Midbrain (tissue), 1 donor: ENCODE data around the gene NSD2.
"Not testable (repeated sequence)": the region's sequence is repeated elsewhere in the genome, so short reads cannot be mapped to it uniquely, and the experiment has no call there.

Source experiments
- DNase-seq: peaks from one replicate; lab custom pipeline; 2025; lab: John Stamatoyannopoulos, UW

Gene NSD2

GRCh38 chr4:1899149-1900086 is 28.2 kb downstream of the NSD2 start:
- DNase-seq, result peak; percentile 69

DNA sequence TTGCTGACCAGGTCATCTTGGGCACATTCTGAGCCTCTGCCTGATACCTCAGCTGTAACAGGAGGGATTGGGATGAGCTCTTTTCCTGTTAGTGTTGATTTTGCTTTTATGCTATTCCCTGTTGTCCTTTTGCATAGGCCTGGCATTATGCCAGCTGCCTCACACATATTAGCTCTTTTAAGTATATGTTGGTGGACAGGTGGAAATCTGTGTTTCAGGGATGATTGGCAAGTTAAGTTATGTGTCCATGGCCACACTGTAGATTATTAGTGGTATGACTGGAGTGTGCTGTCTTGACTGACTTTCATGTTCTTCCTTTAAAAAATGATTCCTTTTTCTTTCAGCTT is 28.9 kb downstream of the NSD2 start:
- DNase-seq, result no peak

DNA sequence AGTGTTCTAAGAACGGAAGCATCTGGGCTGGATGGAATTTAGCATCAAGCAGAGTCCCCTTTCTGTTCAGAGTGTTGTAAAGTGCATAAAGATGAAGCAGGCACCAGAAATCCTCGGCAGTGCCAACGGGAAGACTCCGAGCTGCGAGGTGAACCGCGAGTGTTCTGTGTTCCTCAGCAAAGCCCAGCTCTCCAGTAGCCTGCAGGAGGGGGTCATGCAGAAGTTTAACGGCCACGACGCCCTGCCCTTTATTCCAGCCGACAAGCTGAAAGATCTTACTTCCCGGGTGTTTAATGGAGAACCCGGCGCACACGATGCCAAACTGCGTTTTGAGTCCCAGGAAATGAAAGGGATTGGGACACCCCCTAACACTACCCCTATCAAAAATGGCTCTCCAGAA is 29.4 kb downstream of the NSD2 start:
- DNase-seq, result no peak

DNA sequence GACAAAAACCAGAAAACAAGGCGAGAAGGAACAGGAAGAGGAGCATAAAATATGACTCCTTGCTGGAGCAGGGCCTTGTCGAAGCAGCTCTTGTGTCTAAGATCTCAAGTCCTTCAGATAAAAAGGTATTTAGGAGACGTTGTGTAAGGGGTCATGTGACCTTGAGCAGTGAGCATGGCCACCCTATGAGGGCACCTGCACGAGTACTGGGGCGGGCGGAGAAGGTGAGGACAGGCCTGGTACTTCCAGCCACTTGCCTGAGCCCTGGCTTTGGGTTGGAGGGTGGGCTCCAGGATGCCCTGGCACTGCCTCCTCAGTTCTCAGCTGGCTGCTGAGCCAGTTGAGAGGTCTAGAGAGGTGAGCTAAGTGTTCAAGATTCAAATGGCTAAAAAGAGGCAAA is 29.9 kb downstream of the NSD2 start:
- DNase-seq, result no peak

- DNase-seq, result no peak
Observed at GRCh38 chr4:1902243-1902642, 31.1 kb downstream of the NSD2 start.

DNA sequence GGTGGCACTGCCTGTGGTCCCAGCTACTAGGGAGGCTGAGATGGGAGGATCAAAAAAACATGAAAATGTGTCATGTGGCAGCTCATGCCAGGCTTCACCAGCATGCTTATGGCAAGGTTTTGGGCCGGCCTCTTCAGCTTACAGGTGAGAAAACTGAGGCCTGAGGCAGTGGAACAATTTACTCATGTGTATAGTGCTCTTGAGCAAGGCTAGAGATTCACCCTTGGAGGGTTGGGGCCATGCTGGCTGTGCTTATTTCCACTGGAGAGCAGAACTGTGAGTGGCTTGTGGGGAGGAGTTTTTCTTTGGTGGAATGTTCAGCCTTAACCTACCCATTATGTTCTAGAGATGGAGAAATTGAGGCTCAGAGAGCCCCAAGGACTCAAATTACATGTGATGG is 31.8 kb downstream of the NSD2 start:
- no peak for DNase-seq

DNA sequence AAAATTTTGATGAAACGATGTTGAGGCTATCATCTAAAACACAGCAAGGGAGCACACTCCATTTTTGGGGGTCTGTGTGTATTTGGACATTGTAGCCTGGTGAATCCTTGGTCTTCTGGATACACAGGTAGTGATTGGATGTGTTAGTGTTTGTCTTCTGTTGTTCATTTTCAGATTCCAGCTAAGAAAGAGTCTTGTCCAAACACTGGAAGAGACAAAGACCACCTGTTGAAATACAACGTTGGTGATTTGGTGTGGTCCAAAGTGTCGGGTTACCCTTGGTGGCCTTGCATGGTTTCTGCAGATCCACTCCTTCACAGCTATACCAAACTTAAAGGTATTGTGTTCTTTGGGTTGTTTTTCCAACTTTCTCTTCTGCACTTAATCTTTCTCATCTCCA is 32.8 kb downstream of the NSD2 start:
- DNase-seq, result no peak

GRCh38 chr4:1907848-1908525 is 36.8 kb downstream of the NSD2 start:
- no peak for DNase-seq

- not testable (repeated sequence) for DNase-seq
Observed at GRCh38 chr4:1909696-1910095, 38.5 kb downstream of the NSD2 start.

- peak; percentile 57 for DNase-seq
Observed at GRCh38 chr4:1910643-1911042, 39.5 kb downstream of the NSD2 start.

GRCh38 chr4:1911316-1911715 is 40.1 kb downstream of the NSD2 start:
- DNase-seq, result not testable (repeated sequence)

DNA sequence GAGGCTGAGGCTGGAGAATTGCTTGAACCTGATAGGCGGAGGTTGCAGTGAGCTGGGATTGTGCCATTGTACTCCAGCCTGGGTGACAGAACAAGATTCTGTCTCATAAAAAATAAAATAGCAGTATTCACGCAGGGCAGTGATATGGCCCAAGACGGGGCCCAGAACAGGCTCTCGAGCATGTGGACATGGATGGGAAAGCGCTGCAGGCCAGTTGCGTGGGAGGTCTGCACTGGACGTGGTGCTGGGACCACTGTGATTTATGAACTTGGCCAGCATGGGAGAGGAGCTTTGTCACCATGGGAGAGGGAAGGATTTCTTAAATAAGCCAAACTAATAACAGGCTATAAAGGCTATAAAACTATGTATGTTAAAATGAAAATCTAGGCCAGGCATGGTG is 51.6 kb downstream of the NSD2 start:
- DNase-seq, result no peak

- DNase-seq, result no peak
Observed at GRCh38 chr4:1927675-1928074, 56.5 kb downstream of the NSD2 start.

DNA sequence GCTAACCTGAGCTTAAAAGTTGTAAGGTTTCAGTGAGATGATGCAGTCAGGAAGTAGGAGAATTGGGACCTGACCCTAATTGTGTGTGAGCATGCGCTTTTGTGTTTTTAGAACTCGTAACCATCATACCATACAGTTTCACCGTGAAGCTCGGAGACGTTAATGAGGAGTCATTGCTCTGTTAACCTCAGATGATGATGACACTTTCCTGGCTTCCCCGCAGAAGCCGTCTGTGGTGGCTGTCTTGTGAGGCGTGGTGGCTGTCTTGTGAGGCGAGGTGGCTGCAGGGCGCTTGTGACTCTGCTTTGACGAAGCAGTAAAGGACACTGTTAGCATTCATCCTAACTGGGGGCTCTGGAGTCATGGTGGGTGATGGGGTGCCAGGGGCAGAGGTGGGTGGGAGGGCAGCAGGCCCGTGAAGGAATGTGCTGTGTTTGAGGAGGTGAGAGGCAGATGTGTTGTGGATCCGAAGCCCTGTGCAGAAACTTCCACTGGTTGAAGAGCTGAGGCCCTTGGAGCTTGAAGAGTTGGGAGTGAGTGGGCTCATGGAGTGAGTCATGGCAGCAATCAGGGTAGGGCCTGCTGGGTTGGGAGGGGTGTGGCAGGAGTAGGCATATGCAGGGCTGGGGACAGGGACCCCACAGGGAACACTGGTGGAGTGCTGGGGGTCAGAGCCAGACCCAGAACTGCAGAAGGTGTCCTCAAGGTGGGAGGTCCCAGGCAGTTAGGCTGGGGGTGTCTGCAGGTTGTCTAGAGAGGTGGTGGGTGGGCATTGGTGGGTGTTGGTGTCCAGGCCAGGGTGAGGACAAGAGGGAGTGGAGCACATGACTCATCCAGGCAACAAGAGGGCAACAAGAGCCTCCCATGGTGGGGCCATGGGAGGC is 57.4 kb downstream of the NSD2 start:
- no peak for DNase-seq

DNA sequence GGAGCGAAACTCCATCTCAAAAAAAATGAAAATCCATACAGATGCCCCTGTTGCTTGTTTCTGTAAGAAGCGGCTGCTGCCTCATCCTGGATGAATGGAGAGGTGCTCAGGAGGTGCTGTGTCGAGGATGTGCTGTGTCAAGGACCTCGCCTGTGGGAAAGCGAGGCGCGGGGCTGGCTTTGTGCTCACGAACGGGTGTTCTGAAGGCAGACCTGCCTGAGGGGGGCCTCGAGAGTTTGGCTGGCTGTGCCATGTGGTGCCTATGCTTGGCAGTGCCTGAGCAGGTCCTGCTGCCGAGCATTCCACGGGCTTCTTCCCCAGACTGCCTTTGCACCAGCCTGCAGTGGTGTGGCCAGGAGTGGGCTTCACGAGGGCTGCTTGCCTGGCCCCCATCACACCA is 61.5 kb downstream of the NSD2 start:
- no peak for DNase-seq

DNA sequence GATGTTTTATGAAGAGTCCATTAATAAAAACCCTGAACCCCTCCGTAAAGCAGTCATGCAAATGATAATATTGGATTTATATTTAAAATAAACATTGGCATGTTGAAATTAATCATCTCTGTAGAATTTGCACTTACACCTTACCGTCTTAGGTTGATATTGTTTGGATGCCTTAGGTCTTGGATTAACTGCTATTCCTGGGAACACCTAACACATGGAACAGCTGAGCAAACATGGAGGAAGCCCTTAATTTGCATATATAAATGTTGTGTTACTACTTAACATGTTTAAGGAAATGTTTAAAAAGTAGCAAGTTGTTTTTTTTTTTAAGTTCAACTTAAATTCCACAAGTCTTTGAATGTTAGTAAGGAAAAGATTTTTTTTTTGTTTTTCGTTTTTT is 62.5 kb downstream of the NSD2 start:
- no peak for DNase-seq

DNA sequence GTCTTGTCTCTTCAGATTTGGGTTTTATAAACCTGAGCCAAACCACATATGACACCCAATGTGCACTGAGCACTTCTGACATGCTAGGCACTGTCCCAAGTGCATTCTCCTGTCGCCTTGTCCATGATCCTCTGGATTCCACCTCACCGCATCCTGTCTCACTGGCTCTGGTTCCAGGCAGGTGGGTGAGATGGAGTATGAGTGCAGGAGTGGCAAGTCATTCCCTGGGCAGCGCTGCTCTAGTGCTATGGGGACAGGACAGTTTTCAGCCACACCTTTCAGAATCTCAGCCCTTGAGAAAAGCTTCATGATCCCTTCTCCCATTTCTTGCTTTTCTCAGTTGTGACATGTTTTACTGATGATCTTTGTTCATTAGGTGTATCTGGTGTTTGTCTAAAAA is 66.4 kb downstream of the NSD2 start:
- no peak for DNase-seq

- DNase-seq, result no peak
Observed at GRCh38 chr4:1938027-1938426, 66.8 kb downstream of the NSD2 start.

GRCh38 chr4:1939664-1940509 is 68.7 kb downstream of the NSD2 start:
- DNase-seq, result no peak

DNA sequence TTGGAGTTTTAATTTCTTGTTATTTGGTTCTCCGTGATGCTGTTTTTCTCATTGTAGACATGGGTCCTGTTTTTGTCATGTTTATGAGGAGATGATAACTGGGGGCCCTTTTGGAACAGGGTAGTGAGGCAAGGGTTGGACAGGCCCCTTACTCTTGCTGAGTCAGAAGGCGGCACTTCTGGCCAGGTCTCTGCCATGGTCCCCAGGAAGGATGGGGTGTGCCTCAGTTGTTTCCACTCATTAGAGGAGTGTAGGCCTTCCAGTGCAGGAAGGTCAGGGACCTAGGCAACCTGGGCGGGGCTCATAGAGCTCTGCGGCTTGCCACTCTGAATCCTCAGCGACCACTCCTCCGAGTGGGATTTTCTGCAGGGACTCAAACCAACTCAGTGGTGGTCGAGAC is 69.4 kb downstream of the NSD2 start:
- DNase-seq, result no peak

DNA sequence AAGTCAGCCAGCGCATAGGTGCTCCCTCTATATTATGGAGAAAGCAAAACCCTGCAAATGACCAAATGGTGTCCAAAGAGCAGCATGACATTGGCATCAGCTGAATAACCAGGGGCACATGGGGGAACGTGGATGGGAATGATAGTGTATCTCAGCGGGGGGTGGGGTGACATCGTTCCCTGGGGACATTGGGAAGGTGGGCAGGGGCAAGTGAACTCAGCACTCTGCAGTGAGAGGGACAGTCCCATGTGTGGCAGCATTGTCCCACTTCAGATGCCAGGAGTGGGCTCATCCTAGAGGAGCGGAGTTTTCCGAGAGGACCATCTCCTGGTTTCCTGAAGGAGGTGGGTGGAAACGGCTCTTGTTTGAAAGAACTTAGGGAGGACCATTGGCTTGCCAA is 72.7 kb downstream of the NSD2 start:
- no peak for DNase-seq
